A549 (cell line): ENCODE results near the gene KIF2A. TPM values are rescaled to one million over a fixed set of nuclear protein-coding genes. Genes with fewer than 3 reads are reported as not detected.

Experiments used
- ATAC-seq, 2 experiments: fragments of 200-7000 bp in 1 of 2; fragments of >200 bp in 1 of 2; cut with Nextera tagmentation in 1 of 2; cut with Tn5 transposase in 1 of 2; 3 replicates each; pipeline versions ENCODE4 v1.8.0 to v1.9.1; 2018 to 2020; ENCODE audit warnings: mild to moderate bottlenecking in 1 of 2, moderate library complexity in 1 of 2
- CTCF ChIA-PET: fragments of 300-600 bp; sonication (Branson Sonifier 250); formaldehyde crosslinking; extraction: SDS; loops from one replicate; lab custom pipeline; 2021; ENCODE audit warnings: antibody characterized with exemption, inconsistent platforms; lab: Yijun Ruan, JAX
- POLR2A ChIA-PET: fragments of 350-600 bp; formaldehyde crosslinking; extraction: SDS; loops from one replicate; lab custom pipeline; 2021; ENCODE audit warnings: antibody characterized with exemption, inconsistent platforms; lab: Yijun Ruan, JAX
- DNase-seq, 2 experiments: peaks; one replicate each; pipeline versions ENCODE4 v3.0.0 to v3.0.0-alpha.2; 2011 to 2016; ENCODE audit warnings: low read depth in 1 of 2, low spot score in 1 of 2
- FAIRE-seq: peaks from 2 replicates; lab custom pipeline; 2011; peaks lifted over from hg19 to GRCh38; lab: Jason Lieb, UNC
- H3K27ac ChIP-seq, 2 experiments: fragments of >200 bp; sonication (Bioruptor Twin); formaldehyde crosslinking; 3 replicates each; pipeline ENCODE4 v1.5.1; 2016 to 2017
- H3K4me1 ChIP-seq: fragments of >200 bp; sonication (Bioruptor Twin); formaldehyde crosslinking; 3 replicates; pipeline ENCODE4 v1.6.1; 2016
- H3K4me2 ChIP-seq: fragments of >200 bp; sonication (Bioruptor Twin); formaldehyde crosslinking; 3 replicates; pipeline ENCODE4 v1.6.1; 2016
- H3K4me3 ChIP-seq: fragments of >200 bp; sonication (Bioruptor Twin); formaldehyde crosslinking; 3 replicates; pipeline ENCODE4 v1.5.1; 2016
- H3K9me3 ChIP-seq: fragments of >200 bp; sonication (Bioruptor Twin); formaldehyde crosslinking; 3 replicates; pipeline ENCODE4 v1.6.1; 2016
- CTCF ChIP-seq: fragments of >200 bp; sonication (Bioruptor Twin); formaldehyde crosslinking; IDR thresholded peaks from 3 replicates; pipeline ENCODE4 v1.5.1; 2016
- FOSB ChIP-seq: fragments of 250-450 bp; sonication (Bioruptor Pico); IDR thresholded peaks from 2 replicates; pipeline ENCODE4 v1.5.0; 2020; ENCODE audit warnings: mild to moderate bottlenecking, moderate library complexity
- FOSL2 ChIP-seq, 2 experiments: fragments of 450-650 bp in 1 of 2; fragments of >200 bp in 1 of 2; sonication (Bioruptor Twin) in 1 of 2; formaldehyde crosslinking; IDR thresholded peaks; 2 replicates each; pipeline versions ENCODE4 v1.5.0 to v1.6.1; 2016 to 2020; ENCODE audit warnings: mild to moderate bottlenecking in 1 of 2, moderate library complexity in 1 of 2
- HDAC2 ChIP-seq: fragments of 200-600 bp; sonication (generic); IDR thresholded peaks from 2 replicates; pipeline ENCODE4 v1.6.1; 2016
- HOXB5 ChIP-seq: fragments of 250-450 bp; sonication (Bioruptor Pico); IDR thresholded peaks from 2 replicates; pipeline ENCODE4 v1.5.0; 2020; ENCODE audit warnings: mild to moderate bottlenecking, moderate library complexity
- MAFK ChIP-seq: fragments of 450-650 bp; IDR thresholded peaks from 2 replicates; pipeline ENCODE4 v1.6.1; 2014; ENCODE audit not compliant: partially characterized antibody
- NFE2L2 ChIP-seq: fragments of 150-350 bp; conservative IDR thresholded peaks from 2 replicates; pipeline ENCODE4 v1.6.1; 2014; ENCODE audit warnings: low read length
- POLR2AphosphoS2 ChIP-seq: conservative IDR thresholded peaks from 2 replicates; pipeline ENCODE4 v1.6.1; 2012; ENCODE audit warnings: low read length, improper control_type of control experiment, inconsistent platforms
- RAD21 ChIP-seq, 2 experiments: fragments of >200 bp in 1 of 2; sonication (Bioruptor Twin) in 1 of 2; formaldehyde crosslinking in 1 of 2; IDR thresholded peaks in 1 of 2; conservative IDR thresholded peaks in 1 of 2; 2 replicates in 1 of 2; 3 replicates in 1 of 2; pipeline ENCODE4 v1.6.1; 2012 to 2018; ENCODE audit warnings: inconsistent platforms in 1 of 2
- REST ChIP-seq: fragments of 200-600 bp; sonication (generic); IDR thresholded peaks from 2 replicates; pipeline ENCODE4 v1.6.1; 2016; ENCODE audit warnings: antibody characterized with exemption, mild to moderate bottlenecking, moderate library complexity
- WGBS: methylation state at CpG from one replicate; pipeline ENCODE4 v1.1.6; 2017; ENCODE audit errors: missing lambda C conversion rate; 5-methylcytosine and 5-hydroxymethylcytosine counted together
- polyA plus RNA-seq, 4 experiments: library from polyadenylated mRNA; depleted of rRNA in 3 of 4; stranded (reverse); fragments of >200 nt; fragmentation: RNase III in 1 of 4; extraction: RNeasy Plus Mini Kit Qiagen cat#74134 plus additional on column Dnase treatment in 1 of 4; gene quantifications; 2 replicates in 3 of 4; 3 replicates in 1 of 4; pipeline ENCODE4 v1.2.3, GENCODE V29; 2011 to 2017

KIF2A gene
- polyA plus RNA-seq, 2 of the 4 experiments (the other 2 are of a cell fraction), result 44.5 to 68.9 TPM

- peaks cover 15% of the 10 kb centered on the region for H3K4me1 ChIP-seq
- no peak for TF ChIP-seq FOSB (CRISPR knock-in tag)
- TF ChIP-seq POLR2AphosphoS2, result no peak
- TF ChIP-seq HOXB5 (CRISPR knock-in tag), result no peak
- no peak for TF ChIP-seq CTCF
- ChIA-PET CTCF (no interaction called here), POLR2A (no interaction called here)
- H3K4me3 ChIP-seq, result no peak overlapping the region
- no peaks in the 10 kb centered on the region for H3K9me3 ChIP-seq
- DNase-seq (no peak), ATAC-seq (peak; percentile 13 to 48; a peak in 3 of 6 replicates), FAIRE-seq (no peak)
- peak overlapping the region; percentile 0 to 60; a peak in 4 of 6 replicates for H3K27ac ChIP-seq
- peak overlapping the region; percentile 45; the same call in 2 of the 3 replicates for H3K4me2 ChIP-seq
Observed at GRCh38 chr5:62375627-62376026, 69.6 kb downstream of the KIF2A start.

- 79% methylated on average over 3 of the region's 3 CpGs for WGBS
- POLR2A ChIA-PET, result no interaction called here
- no peak for FAIRE-seq
Observed at GRCh38 chr5:62376064-62376463, 70.1 kb downstream of the KIF2A start.

More at GRCh38 chr5:62376064-62376463, 70.1 kb downstream of the KIF2A start:
- Histone ChIP-seq H3K27ac (peak overlapping the region; percentile 0 to 60; a peak in 4 of 6 replicates), H3K9me3 (no peaks in the 10 kb centered on the region), H3K4me2 (peak overlapping the region; percentile 45; the same call in 2 of the 3 replicates), H3K4me1 (peaks cover 15% of the 10 kb centered on the region), H3K4me3 (no peak overlapping the region)
- TF ChIP-seq CTCF (no peak), REST (no peak), FOSL2 (IDR thresholded peaks at IDR 0.05) (no peak), FOSL2 (CRISPR knock-in tag; IDR thresholded peaks at IDR 0.05) (peak; percentile 51; the same call in 1 of the 2 replicates), MAFK (peak; percentile 92), FOSB (CRISPR knock-in tag) (no peak), RAD21 (conservative IDR thresholded peaks at IDR 0.05 in 1 of 2, IDR thresholded peaks at IDR 0.05 in 1 of 2) (no peak), HDAC2 (no peak), NFE2L2 (peak; percentile 91)
- ATAC-seq (peak; percentile 59 to 76; a peak in 3 of 6 replicates), DNase-seq (peak; percentile 7 to 60)
- CTCF ChIA-PET, result no interaction called here
